GM23338 (cell line): ENCODE data around the gene ANKRD44.

Source experiments
- CREB1 ChIP-seq: fragments of 250-450 bp; sonication (Bioruptor Pico); IDR thresholded peaks from 2 replicates; pipeline ENCODE4 v1.5.0; 2020; ENCODE audit warnings: low read depth, mild to moderate bottlenecking, moderate library complexity
- JUNB ChIP-seq: IDR thresholded peaks from one replicate; pipeline ENCODE4 v1.6.1; 2016; ENCODE audit warnings: antibody characterized with exemption; ENCODE audit not compliant: unreplicated experiment
- POLR2AphosphoS5 ChIP-seq: IDR thresholded peaks from 2 replicates; pipeline ENCODE4 v1.6.1; 2016; ENCODE audit warnings: antibody characterized with exemption, low read depth
- ZNF114 ChIP-seq: fragments of 250-450 bp; sonication (Bioruptor Pico); IDR thresholded peaks from 2 replicates; pipeline ENCODE4 v1.5.0; 2020; ENCODE audit warnings: mild to moderate bottlenecking, moderate library complexity
- TF ChIP-seq, protein P1 (sequence below), 2 experiments: fragments of 200-600 bp in 1 of 2; sonication (generic) in 1 of 2; conservative IDR thresholded peaks; 2 replicates each; pipeline versions ENCODE4 v1.5.1 to v1.6.1; 2016 to 2017; ENCODE audit warnings: antibody characterized with exemption in 2 of 2, low read depth in 2 of 2, mild to moderate bottlenecking in 2 of 2, moderate library complexity in 1 of 2
- TF ChIP-seq, protein P2 (sequence below): IDR thresholded peaks from one replicate; pipeline ENCODE4 v1.6.1; 2018; ENCODE audit warnings: antibody characterized with exemption; ENCODE audit not compliant: unreplicated experiment

DNA sequence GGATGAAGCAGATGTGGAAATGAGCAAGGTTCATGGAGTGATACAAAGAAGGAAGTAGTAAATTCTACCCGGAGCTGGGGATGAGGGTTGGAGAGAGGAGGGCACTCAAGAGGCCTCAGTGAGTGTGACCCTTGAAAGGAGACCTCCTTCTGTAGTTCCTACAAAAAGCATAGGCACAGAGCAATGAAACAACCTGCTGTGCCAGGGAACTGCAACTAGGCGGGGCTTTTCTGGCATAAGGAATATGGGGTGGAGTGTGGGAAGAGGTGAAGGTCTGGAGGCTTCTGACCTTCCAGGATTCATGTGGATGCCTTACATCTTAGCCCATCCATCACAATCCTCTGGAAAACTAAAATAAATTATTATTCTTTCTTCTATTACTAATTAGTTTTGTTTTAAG, 358.6 kb downstream of the ANKRD44 start:
- no peak for TF ChIP-seq POLR2AphosphoS5
- TF ChIP-seq, protein P1, sequence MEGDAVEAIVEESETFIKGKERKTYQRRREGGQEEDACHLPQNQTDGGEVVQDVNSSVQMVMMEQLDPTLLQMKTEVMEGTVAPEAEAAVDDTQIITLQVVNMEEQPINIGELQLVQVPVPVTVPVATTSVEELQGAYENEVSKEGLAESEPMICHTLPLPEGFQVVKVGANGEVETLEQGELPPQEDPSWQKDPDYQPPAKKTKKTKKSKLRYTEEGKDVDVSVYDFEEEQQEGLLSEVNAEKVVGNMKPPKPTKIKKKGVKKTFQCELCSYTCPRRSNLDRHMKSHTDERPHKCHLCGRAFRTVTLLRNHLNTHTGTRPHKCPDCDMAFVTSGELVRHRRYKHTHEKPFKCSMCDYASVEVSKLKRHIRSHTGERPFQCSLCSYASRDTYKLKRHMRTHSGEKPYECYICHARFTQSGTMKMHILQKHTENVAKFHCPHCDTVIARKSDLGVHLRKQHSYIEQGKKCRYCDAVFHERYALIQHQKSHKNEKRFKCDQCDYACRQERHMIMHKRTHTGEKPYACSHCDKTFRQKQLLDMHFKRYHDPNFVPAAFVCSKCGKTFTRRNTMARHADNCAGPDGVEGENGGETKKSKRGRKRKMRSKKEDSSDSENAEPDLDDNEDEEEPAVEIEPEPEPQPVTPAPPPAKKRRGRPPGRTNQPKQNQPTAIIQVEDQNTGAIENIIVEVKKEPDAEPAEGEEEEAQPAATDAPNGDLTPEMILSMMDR (conservative IDR thresholded peaks at IDR 0.05; ENCODE audit: low read depth in 2 of 2), result 0 out of 4 replicates have a peak, but pooled peaks of 1 of the 2 experiments have one; percentile 5
- TF ChIP-seq, protein P2, sequence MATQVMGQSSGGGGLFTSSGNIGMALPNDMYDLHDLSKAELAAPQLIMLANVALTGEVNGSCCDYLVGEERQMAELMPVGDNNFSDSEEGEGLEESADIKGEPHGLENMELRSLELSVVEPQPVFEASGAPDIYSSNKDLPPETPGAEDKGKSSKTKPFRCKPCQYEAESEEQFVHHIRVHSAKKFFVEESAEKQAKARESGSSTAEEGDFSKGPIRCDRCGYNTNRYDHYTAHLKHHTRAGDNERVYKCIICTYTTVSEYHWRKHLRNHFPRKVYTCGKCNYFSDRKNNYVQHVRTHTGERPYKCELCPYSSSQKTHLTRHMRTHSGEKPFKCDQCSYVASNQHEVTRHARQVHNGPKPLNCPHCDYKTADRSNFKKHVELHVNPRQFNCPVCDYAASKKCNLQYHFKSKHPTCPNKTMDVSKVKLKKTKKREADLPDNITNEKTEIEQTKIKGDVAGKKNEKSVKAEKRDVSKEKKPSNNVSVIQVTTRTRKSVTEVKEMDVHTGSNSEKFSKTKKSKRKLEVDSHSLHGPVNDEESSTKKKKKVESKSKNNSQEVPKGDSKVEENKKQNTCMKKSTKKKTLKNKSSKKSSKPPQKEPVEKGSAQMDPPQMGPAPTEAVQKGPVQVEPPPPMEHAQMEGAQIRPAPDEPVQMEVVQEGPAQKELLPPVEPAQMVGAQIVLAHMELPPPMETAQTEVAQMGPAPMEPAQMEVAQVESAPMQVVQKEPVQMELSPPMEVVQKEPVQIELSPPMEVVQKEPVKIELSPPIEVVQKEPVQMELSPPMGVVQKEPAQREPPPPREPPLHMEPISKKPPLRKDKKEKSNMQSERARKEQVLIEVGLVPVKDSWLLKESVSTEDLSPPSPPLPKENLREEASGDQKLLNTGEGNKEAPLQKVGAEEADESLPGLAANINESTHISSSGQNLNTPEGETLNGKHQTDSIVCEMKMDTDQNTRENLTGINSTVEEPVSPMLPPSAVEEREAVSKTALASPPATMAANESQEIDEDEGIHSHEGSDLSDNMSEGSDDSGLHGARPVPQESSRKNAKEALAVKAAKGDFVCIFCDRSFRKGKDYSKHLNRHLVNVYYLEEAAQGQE, result no peak
- TF ChIP-seq JUNB, result no peak
- TF ChIP-seq ZNF114 (CRISPR knock-in tag), result no peak
- no peak for TF ChIP-seq CREB1 (CRISPR knock-in tag)
